Activated effector memory CD4-positive, alpha-beta T cell treated with anti-CD3 and anti-CD28 coated beads, Interleukin-2, amount 50 U/mL, for 16 hours (primary cell): ENCODE measurements around the gene PAFAH1B2.

ENCODE experiments used
- DNase-seq: peaks from one replicate; pipeline ENCODE4 v3.0.0-alpha.2; 2020

PAFAH1B2 gene

DNA sequence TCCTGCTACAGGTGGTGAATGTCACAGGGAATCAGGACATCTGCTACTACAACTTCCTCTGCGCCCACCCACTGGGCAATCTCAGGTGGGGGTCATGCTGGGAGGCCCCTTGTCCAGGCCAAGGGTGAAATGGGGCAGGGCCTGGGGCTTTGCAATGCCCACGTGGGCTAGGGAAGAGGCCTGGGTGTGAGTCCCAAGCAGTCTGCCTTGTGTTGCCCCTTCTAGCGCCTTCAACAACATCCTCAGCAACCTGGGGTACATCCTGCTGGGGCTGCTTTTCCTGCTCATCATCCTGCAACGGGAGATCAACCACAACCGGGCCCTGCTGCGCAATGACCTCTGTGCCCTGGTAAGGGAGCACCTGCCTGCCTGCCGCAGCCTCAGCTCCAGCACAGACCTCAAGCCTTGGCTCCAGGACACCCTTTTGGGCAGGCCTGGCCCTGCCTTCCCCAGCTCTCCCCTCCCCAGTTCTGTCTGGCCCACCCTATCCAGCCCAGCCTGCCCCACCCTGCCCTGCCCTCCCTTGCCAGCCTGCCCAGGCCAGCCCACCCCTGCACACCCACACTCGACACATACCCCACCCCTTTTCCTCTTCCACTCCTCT lies 46.0 kb downstream of the PAFAH1B2 start:
- DNase-seq: peak; percentile 47

DNA sequence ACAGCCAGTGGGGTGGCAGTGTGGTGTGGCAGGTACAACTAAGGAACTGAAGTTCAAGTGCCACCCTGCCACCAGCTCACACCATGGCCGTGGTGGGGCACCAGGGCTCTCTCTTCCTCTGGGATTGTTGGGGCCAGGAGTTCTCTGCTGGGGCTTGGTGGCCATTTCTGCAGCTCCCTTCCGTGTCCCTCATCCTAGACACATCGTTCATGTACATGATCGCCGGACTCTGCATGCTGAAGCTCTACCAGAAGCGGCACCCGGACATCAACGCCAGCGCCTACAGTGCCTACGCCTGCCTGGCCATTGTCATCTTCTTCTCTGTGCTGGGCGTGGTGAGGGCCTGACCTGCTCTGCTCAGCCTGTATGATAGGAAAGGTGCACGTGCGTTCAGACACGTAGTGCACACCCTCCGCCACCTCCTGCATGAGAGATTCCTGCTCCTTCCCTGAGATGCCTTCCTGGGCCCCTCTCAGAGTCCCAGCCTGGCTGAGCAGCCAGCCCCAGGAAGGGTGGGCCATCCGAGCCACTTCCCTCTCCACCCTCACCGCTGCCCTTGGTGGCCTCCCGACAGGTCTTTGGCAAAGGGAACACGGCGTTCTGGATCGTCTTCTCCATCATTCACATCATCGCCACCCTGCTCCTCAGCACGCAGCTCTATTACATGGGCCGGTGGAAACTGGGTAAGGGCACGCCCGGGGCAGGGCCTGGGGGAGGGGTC lies 47.8 kb downstream of the PAFAH1B2 start:
- peak; percentile 50 for DNase-seq

DNA sequence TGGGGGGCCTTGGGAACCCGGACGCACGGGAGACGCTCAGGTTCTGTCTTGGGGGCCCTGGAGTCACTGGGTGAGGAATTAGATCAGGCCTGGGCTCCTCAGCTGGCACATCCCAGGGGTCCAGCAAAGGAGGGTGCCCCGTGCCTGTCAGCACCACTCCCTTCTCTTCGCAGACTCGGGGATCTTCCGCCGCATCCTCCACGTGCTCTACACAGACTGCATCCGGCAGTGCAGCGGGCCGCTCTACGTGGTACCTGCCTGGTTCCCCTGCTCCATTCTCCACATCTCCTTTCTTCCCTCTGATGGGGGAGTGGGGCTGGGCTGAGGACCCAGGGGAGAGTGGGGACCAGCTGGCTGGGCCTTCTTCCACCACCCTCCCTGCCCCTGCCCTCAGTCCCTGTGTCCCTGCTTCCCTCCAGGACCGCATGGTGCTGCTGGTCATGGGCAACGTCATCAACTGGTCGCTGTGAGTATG lies 48.4 kb downstream of the PAFAH1B2 start:
- no peak for DNase-seq

DNA sequence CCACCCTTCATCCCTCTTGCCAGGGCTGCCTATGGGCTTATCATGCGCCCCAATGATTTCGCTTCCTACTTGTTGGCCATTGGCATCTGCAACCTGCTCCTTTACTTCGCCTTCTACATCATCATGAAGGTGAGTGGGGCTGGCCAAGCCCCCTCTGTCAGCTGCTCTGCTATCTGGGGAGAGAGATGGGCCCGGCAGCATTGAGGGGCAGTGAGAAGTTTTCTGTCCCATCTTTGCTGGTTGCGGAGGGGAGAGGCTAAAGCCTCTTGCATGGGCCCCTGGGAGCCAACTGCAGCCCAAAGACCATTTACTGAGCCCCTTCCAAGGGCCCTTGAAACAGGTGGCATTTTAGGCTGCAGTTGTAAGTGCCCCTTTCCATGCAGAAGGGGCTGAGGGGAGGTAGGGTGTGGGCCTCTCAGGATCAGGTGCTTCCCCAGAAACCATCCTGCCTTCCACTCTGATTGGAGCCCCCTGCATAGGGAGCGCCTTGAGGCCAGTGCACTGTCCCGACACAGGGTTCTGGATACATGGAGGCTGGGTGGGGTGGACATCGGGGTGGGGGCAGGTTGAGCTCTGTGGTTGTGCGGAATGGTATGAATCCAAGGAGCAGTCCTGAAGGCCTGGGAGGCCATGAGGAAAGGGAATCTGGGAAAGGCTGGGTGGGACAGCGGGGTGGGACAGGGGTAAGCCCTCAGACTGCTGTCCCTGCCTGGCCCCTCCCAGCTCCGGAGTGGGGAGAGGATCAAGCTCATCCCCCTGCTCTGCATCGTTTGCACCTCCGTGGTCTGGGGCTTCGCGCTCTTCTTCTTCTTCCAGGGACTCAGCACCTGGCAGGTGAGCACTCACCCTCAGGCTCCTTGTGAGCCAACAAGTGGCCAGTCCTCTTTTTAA lies 49.3 kb downstream of the PAFAH1B2 start:
- no peak for DNase-seq

DNA sequence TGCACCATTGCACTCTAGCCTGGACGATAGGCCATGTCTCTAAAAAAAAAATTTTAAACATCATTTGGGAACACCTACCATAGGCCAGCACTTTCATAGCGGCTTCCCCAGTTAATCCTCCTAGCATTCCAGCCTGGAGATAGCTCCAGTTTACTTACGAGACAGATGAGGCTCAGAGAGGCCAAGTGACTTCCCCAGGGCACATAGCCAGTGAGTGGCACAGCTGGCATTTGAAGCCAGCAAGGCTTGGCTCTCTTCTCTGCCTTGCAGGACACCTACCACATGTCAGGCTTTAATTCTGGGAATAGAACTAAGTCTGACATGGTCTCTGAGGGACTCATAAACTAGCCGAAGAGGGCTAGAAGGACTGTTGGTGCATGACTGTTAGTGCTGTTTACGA lies 50.2 kb downstream of the PAFAH1B2 start:
- no peak for DNase-seq

DNA sequence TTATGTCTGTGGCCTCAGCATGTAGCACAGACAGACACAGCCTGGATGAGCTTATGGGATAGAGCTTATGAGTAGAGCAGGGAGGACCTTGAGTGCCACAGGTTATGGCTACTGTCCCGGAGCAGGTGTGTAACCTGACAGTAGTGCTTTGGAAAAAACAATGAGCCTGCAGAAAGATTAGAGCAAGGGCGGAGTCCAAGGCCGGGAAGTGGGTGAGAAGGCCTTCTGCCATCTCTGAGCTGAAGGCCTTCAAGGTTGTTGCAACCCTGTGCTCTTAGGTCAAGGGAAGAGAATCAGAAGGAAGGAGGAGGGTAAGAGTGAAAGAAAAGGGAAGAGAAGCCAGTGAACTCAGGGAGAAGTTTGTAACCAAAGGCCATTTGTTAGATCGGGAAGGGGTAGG lies 51.2 kb downstream of the PAFAH1B2 start:
- DNase-seq: no peak

DNA sequence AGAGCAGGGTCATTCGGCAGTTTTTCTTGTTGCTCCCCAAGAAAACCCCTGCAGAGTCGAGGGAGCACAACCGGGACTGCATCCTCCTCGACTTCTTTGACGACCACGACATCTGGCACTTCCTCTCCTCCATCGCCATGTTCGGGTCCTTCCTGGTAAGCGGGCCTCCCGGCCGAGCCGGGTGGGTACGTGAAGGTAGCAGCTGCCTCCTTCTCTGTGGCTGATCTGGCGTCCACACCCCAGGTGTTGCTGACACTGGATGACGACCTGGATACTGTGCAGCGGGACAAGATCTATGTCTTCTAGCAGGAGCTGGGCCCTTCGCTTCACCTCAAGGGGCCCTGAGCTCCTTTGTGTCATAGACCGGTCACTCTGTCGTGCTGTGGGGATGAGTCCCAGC lies 51.7 kb downstream of the PAFAH1B2 start:
- DNase-seq: no peak

- no peak for DNase-seq
Observed at GRCh38 chr11:117197006-117197405, 52.9 kb downstream of the PAFAH1B2 start.

- no peak for DNase-seq
Observed at GRCh38 chr11:117197516-117198456, 53.7 kb downstream of the PAFAH1B2 start.

DNA sequence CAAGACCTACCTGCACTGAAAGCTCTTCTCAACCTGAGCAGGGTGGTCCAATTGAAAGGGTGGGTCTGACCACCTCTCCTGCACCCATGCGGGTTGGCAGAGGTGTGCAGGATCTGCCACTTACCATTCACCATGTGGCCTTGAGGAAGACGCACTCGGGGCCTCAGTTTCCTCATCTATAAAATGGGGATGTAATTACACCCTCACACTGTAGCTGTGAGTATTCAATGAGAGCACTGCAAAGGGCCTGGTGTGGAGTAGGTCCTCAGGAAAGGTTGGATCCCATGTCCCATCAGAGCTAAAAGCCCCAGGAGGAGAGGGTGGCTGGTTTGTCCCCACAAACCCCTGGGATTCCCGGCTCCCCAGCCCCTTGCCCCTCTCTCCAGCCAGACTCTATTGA lies 54.5 kb downstream of the PAFAH1B2 start:
- no peak for DNase-seq

GRCh38 chr11:117199053-117199915 lies 55.2 kb downstream of the PAFAH1B2 start, which contains the start of gene TAGLN:
TSS of gene TAGLN (plus strand) at chr11:117199370. CDS start at chr11:117203014, 3,644 bp downstream.
- no peak for DNase-seq

- DNase-seq: no peak
Observed at GRCh38 chr11:117199916-117200812, 56.1 kb downstream of the PAFAH1B2 start.

GRCh38 chr11:117200813-117201657 lies 56.9 kb downstream of the PAFAH1B2 start:
- no peak for DNase-seq

- no peak for DNase-seq
Observed at GRCh38 chr11:117201658-117202305, 57.7 kb downstream of the PAFAH1B2 start.

- DNase-seq: no peak
Observed at GRCh38 chr11:117202386-117203068, 58.4 kb downstream of the PAFAH1B2 start.

DNA sequence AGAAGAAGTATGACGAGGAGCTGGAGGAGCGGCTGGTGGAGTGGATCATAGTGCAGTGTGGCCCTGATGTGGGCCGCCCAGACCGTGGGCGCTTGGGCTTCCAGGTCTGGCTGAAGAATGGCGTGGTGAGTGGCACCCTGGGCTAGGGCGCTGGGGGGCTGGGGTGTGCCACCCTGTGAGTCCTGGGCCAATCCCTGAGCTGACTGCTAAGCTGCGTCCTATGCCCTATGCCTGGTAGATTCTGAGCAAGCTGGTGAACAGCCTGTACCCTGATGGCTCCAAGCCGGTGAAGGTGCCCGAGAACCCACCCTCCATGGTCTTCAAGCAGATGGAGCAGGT lies 59.0 kb downstream of the PAFAH1B2 start:
- no peak for DNase-seq

GRCh38 chr11:117204283-117205080 lies 60.4 kb downstream of the PAFAH1B2 start:
- DNase-seq: no peak
